NCI-H1694 treated with DMSO at 0.1 percent for 48 hours (cell line): ENCODE results near the gene CYTH3.
"Not testable (repeated sequence)": the region's sequence is repeated elsewhere in the genome, so short reads cannot be mapped to it uniquely, and the experiment has no call there.

Experiments used
- DNase-seq: peaks from one replicate; lab custom pipeline; 2025; lab: John Stamatoyannopoulos, UW

Gene CYTH3

GRCh38 chr7:6193709-6194108 lies 78.7 kb downstream of the CYTH3 start:
- DNase-seq = no peak

DNA sequence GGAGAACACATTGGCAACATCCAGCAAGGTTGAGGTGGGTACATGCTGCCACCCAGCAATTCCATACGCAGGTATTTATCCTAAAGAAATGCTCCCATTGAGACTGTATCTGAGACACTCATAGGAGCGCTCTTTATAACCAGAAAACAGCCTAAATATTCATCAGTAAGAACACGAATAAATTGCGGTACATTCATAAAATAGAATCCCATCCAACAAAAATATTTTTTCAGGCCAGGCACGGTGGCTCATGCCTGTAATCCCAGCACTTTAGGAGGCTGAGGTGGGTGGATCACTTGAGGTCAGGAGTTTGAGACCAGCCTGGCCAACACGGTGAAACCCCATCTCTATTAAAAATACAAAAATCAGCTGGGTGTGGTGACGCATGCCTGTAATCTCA lies 81.9 kb downstream of the CYTH3 start:
- DNase-seq = not testable (repeated sequence)

DNA sequence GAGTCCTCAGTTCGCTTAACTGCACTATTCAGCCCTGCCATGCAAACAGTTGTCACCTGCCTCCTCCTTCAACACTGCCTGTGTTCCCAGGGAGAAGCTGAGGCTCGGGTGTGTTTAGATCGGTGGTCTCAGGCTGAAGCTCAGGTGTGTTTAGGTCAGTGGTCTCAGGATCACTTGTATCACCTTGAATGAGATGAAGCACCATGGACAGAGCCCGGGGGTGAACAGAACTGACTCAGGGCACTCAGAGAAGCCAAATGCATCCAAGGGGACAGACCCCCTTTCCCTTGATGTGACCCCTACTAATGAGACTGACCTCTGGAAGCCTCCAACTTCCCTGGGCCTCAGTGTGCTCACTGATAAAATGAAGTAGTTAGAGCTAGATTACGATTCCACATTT lies 84.0 kb downstream of the CYTH3 start:
- no peak for DNase-seq

DNA sequence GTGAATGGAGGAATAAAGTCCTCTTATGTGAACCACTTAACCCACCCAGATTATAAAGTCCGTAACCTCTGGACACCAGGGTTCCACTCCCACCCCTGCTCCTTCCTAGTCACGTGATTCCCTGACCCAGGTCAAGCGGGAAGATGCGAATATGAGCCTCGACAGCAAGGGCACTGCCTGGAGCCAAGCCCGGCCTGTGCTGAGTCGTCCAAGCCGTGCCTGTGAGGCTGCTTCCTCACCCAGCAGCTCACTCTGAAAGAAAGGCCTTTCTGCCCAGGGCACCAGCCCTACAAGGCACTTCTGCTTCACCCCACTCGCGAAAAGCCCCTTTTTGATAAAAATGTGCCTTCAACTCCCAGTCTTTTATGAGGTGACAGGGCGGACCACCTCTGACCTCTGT lies 85.8 kb downstream of the CYTH3 start:
- DNase-seq = no peak

DNA sequence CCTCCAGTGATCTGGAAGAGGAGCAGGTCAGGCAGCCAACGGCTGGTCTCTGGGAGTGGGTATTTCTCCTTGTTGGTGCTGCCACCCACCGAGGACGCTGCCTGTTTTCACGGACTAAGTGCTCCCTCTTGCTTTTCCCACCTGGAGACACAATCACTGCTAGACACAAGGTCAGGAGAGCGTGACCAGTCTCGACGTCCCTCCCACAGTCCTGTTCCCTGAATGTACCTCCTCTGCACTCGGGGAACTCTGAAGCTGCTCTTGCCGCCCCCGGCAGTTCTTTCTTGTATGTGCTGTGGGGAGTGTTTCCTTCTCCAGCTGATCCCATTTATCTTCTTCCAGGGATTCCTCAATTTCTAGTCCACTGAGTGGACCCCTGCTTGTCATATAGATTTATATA lies 89.4 kb downstream of the CYTH3 start:
- DNase-seq = no peak

DNA sequence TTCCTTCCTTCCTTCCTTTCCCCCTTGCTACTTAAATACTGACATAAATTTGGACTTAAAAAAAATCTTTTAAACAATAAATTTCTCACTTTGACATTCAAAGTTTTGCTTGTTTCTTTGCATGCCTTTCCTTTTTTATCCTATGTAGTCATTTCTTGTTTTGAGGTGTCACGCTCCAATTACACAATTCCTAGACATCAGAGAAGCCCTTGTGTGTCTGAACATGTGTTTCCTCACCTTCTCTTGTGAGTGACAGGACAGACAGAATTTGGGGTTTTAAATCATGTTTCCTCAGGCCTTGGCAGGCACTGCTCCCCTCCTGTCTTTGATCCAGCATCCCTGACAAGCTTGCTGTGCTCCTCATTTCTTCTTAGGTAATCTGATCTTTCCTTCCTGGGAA lies 91.3 kb downstream of the CYTH3 start:
- DNase-seq = no peak

DNA sequence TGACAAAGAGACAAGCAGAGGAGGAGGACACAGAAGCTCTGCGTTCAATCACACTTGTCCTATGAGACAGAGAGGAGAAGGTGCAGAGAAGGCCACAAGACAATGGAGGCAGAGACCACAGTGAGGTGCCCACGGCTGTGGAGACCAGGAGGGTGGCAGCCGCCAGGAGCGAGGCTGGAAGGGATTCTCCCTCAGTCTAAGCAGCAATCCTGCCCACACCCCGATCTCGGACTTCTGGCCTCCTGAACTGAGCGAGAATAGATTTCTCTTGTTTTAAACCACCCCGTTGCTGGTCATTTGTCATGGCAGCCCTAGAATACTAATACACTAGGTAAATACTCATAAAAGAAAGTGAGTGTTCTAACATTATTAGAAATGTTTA lies 92.1 kb downstream of the CYTH3 start:
- DNase-seq = no peak

- no peak for DNase-seq
These were observed 92.6 kb downstream of the CYTH3 start for GRCh38 chr7:6179620-6180343.

GRCh38 chr7:6178298-6179029 lies 94.0 kb downstream of the CYTH3 start:
- no peak for DNase-seq

DNA sequence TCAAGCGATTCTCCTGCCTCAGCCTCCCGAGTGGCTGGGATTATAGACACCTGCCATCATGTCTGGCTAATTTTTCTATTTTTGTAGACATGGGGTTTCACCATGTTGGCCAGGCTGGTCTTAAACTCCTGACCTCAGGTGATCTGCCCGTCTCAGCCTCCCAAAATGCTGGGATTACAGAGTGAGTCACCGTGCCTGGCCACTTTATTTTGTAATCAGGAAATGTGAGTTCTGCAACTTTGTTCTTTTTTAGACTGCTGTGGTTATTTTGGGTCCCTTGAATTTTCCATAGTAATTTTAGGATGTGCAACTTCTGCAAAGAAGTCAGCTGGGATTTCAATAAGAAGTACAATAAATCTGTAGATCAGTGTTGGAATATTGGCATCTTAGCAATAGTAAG lies 96.8 kb downstream of the CYTH3 start:
- DNase-seq = no peak

- DNase-seq = no peak
These were observed 99.5 kb downstream of the CYTH3 start for GRCh38 chr7:6172910-6173295.

DNA sequence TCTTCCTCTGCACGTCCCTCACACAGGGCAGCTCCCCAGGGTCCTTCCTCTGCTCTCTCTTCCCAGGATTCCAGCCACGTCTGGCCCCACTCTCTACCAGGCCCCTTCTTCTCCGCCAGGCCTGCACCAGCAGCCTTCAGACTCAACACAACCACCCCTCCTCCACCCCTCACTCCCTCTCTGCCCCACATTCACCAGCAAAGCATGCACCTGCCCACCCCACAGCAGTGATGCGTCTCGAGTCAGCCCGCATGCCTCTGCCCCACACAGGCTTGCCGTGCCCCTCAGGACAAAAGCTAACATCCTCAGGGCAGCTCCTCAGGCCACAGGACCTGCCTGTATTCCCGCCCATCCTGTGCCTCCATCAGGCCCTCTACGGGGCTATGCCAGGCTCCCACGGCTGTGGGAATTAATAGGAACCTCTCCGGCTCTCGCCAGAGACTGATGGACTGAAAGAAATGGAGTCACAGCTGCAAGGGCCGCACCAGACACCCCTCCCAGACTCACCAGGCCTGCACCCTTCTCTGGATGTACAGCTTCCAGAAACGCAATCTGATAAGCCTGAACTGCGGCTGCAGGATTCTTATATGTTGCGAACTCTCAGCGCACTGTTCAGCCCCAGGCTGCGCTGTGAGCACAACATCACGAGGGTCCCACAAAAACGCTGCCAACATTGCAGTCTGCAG lies 100.1 kb downstream of the CYTH3 start:
- no peak for DNase-seq

- DNase-seq = no peak
These were observed 100.7 kb downstream of the CYTH3 start for GRCh38 chr7:6171532-6172223.

GRCh38 chr7:6170571-6171531 lies 101.6 kb downstream of the CYTH3 start:
- no peak for DNase-seq

- DNase-seq = no peak
These were observed 102.5 kb downstream of the CYTH3 start for GRCh38 chr7:6169805-6170520.

DNA sequence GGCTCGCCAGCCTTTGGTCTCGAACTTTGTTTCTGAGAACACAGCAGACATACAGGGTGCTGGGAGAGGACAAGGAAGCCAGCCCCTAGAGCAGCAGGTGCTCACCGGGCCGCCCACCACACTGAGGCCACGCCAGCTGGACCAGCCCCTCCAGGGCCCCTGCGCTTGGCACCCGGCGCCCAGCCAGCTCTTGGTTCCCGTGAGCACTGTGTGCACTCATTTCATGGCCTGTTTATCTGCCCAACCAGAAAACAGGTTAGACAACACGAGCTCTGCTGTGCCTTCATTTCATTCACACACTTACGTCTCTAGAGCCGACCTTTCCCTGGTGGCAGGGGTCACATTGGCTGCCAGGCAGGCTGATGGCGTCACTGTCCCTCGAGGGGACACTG lies 104.0 kb downstream of the CYTH3 start:
- no peak for DNase-seq

- no peak for DNase-seq
These were observed 104.6 kb downstream of the CYTH3 start for GRCh38 chr7:6167587-6168476.

- DNase-seq = peak; percentile 2
These were observed 105.3 kb downstream of the CYTH3 start for GRCh38 chr7:6167004-6167551.

DNA sequence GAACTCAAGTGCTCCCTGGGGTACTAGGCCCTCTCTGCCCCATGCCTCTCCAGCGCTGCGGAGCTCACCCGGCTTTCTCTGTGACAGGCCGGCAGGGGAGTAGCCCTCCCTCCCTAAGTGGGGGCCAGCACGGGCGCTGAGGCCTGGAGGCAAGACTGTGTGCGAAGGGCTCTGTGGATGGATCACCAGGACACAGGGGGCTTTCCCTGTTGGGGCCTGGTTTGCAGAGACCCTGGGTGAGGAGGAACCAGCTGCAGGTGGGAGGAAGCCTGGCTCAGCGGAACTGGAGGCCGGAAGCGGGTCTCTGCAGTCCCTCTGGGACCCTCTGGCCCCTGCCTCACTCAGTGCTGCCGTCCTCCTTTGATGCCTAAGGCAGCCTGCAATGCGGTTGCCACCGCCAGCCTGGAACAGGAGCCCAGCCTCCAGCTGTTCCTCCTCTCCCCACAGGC lies 106.0 kb downstream of the CYTH3 start:
- no peak for DNase-seq
